Measurements from ENCODE around the gene MYO1G. TPM values are rescaled to one million over a fixed set of nuclear protein-coding genes. Genes with fewer than 3 reads are reported as not detected.
A peak's percentile ranks its signal among the peaks of the same experiment; 100 is the strongest.

The MYO1G gene
- total RNA-seq, 1 donor from 2014 or later = 0.26 TPM

DNA sequence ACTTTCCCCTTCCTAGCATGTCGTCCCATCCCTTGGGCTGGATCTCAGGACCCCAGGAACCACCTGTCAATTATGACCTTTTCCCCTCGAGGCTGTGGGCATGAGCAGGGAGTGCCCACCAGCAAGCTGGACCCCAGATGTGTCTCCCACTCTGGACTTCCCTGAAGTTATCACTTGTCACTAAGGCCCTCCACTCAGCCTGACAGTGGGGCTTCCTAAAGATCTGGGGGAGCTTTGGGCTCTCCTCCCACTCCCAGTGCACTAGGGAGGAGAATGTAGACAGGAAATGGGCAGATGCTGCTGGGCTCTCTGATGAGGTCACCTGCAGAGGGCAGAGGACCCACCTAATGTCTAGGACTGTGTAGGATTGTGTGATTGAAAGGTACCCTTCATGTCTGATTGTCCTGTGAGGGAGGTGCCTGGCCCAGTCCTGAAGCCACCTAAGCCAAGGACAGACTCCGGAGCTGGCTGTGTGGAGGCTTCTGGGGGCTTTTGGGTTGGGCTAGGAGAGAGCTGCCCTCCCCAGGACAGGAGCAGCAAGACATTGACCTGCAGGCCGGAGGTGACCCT lies 18.7 kb downstream of the MYO1G start:
- FAIRE-seq (peak; percentile 7), DNase-seq (ENCODE audit: low read depth) (no peak)
- Histone ChIP-seq H3K36me3 (ENCODE audit: control insufficient read depth, insufficient read depth, low read length) (no peaks in the 10 kb centered on the region), H3K27me3 (ENCODE audit: control insufficient read depth, insufficient read depth, low read length) (peaks cover 7% of the 10 kb centered on the region), H3K4me3 (ENCODE audit: low read depth, low read length) (no peak overlapping the region)
- TF ChIP-seq, protein P1, sequence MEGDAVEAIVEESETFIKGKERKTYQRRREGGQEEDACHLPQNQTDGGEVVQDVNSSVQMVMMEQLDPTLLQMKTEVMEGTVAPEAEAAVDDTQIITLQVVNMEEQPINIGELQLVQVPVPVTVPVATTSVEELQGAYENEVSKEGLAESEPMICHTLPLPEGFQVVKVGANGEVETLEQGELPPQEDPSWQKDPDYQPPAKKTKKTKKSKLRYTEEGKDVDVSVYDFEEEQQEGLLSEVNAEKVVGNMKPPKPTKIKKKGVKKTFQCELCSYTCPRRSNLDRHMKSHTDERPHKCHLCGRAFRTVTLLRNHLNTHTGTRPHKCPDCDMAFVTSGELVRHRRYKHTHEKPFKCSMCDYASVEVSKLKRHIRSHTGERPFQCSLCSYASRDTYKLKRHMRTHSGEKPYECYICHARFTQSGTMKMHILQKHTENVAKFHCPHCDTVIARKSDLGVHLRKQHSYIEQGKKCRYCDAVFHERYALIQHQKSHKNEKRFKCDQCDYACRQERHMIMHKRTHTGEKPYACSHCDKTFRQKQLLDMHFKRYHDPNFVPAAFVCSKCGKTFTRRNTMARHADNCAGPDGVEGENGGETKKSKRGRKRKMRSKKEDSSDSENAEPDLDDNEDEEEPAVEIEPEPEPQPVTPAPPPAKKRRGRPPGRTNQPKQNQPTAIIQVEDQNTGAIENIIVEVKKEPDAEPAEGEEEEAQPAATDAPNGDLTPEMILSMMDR (IDR thresholded peaks at IDR 0.05; ENCODE audit: insufficient read depth, low read length, severe bottlenecking) = no peak

DNA sequence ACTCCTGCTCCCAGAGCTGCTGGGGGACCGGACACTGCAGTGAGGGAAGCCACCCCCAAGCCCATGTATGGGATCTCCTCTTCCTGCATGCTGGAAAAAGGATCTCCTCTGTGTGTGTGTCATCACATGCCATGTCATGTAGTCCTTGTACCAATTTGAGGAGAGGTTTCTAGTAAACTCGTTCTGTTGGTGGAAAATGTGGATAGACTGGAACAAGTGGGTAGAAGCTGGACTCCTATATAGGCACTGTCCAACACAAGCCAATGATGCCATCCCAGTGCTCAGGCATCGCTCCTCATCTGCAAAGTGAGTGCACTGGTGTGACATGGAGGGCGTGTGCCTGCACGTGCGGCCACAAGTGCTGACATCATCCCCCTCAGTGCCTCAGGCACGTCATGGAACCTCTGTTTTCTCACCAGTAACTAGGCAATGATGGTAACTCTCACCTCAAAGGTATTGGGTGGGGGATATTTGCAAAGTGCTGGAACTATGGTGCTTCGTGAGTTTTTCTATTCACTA lies 19.3 kb downstream of the MYO1G start:
- Histone ChIP-seq H3K4me3 (ENCODE audit: low read depth, low read length) (no peak overlapping the region), H3K27me3 (ENCODE audit: control insufficient read depth, insufficient read depth, low read length) (peaks cover 7% of the 10 kb centered on the region), H3K36me3 (ENCODE audit: control insufficient read depth, insufficient read depth, low read length) (no peaks in the 10 kb centered on the region)
- DNase-seq (ENCODE audit: low read depth) (peak; percentile 83), FAIRE-seq (peak; percentile 91)
- TF ChIP-seq, protein P1 (IDR thresholded peaks at IDR 0.05; ENCODE audit: insufficient read depth, low read length, severe bottlenecking) = no peak

DNA sequence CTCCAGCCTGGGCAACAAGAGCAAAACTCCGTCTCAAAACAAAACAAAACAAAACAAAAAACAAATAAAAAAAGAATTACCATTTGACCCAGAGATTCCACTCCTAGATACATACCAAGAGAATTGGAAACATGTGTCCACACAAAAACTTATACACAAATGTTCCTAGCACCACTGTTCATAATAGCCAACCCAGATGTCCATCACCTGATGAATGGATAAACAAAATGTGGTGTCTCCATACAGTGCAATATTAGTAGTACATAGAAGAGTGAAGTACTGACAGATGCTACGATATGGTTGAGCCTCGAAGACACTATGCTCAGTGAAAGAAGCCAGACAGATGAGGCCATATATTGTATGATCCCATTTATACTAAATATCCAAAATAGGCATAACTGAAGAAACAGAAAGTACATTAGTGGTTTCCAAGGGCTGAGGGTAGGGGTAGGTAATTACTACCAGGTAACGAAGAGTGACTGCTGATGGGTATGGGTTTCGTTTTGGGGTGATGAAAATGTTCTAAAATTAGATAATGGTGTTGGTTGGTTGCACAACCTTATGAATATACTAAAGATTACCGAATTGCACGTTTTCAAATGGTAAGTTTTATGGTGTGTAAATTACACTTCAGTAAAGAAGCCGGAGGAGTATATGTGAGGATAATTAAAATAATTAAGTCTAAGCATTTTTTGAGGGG lies 20.0 kb downstream of the MYO1G start:
- Histone ChIP-seq H3K36me3 (ENCODE audit: control insufficient read depth, insufficient read depth, low read length) (no peaks in the 10 kb centered on the region), H3K4me3 (ENCODE audit: low read depth, low read length) (no peak overlapping the region), H3K27me3 (ENCODE audit: control insufficient read depth, insufficient read depth, low read length) (peaks cover 7% of the 10 kb centered on the region)
- TF ChIP-seq, protein P1 (IDR thresholded peaks at IDR 0.05; ENCODE audit: insufficient read depth, low read length, severe bottlenecking) = no peak
- FAIRE-seq (no peak), DNase-seq (ENCODE audit: low read depth) (no peak)

DNA sequence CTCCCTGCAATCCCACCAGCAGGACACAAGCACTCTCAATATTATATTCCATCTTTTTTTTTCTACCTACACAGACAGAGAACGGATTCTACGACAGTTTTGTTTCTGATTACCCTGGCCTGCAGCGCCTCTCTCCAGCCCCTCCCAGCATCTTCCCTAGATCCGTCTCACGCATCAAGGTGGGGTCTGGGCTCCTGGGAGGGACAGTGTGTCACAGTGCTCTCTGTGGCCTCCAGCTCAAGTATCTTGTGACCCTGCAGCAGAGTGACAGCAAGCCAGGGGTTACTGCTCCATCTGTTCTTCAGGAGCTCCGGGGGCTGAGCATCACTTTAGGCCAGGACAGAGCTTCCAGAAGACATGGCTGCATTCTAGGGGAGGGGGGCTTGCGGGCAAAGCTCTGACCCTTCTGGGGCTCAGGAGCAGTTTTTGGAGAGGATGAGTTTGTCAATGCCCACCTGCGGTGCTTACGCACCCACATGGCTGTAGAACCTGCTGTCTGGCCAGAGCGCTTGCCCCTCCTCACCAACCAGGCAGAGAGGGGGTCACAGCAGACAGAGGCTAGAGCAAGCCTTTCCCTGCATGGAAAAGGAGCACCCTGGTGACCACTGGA lies 22.6 kb downstream of the MYO1G start:
- no peak overlapping the region for H3K4me3 ChIP-seq (ENCODE audit: low read depth, low read length)
- DNase-seq (ENCODE audit: low read depth) = no peak
- FAIRE-seq = no peak
- no peaks in the 10 kb centered on the region for H3K27me3 ChIP-seq (ENCODE audit: control insufficient read depth, insufficient read depth, low read length)
- H3K36me3 ChIP-seq (ENCODE audit: control insufficient read depth, insufficient read depth, low read length) = no peaks in the 10 kb centered on the region
- TF ChIP-seq, protein P1 (IDR thresholded peaks at IDR 0.05; ENCODE audit: insufficient read depth, low read length, severe bottlenecking) = no peak

DNA sequence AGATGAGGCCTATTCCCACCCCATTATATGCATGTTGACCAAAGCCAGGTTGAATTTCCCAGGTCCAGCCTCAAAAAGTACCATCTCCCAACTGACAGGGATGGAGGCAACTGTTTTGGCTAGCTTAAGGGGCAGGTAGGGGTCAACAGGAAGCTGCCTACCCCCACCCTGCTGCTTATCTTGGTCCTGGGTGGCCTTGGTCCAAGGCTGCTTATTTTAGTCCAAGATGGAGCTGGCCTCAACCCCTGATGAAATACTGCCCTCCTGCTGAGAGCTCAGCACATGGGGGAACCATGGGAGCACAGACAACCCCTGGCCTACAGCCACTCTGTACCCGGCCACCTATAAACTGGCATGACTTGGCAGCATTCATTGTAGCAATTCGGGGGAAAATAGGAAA lies 23.1 kb downstream of the MYO1G start:
- DNase-seq (ENCODE audit: low read depth) = no peak
- no peaks in the 10 kb centered on the region for H3K27me3 ChIP-seq (ENCODE audit: control insufficient read depth, insufficient read depth, low read length)
- FAIRE-seq = no peak
- H3K4me3 ChIP-seq (ENCODE audit: low read depth, low read length) = no peak overlapping the region
- H3K36me3 ChIP-seq (ENCODE audit: control insufficient read depth, insufficient read depth, low read length) = no peaks in the 10 kb centered on the region
- TF ChIP-seq, protein P1 (IDR thresholded peaks at IDR 0.05; ENCODE audit: insufficient read depth, low read length, severe bottlenecking) = no peak
